GM19025 (cell line): ENCODE data around the gene SIX6.
"Not testable (repeated sequence)": the region's sequence is repeated elsewhere in the genome, so short reads cannot be mapped to it uniquely, and the experiment has no call there.

ENCODE experiments used
- ATAC-seq: cut with Tn5 transposase; IDR thresholded peaks from one replicate; pipeline ENCODE4 v1.9.1; 2021; ENCODE audit warnings: mild to moderate bottlenecking, low read depth, moderate library complexity; ENCODE audit not compliant: unreplicated experiment

SIX6 gene

DNA sequence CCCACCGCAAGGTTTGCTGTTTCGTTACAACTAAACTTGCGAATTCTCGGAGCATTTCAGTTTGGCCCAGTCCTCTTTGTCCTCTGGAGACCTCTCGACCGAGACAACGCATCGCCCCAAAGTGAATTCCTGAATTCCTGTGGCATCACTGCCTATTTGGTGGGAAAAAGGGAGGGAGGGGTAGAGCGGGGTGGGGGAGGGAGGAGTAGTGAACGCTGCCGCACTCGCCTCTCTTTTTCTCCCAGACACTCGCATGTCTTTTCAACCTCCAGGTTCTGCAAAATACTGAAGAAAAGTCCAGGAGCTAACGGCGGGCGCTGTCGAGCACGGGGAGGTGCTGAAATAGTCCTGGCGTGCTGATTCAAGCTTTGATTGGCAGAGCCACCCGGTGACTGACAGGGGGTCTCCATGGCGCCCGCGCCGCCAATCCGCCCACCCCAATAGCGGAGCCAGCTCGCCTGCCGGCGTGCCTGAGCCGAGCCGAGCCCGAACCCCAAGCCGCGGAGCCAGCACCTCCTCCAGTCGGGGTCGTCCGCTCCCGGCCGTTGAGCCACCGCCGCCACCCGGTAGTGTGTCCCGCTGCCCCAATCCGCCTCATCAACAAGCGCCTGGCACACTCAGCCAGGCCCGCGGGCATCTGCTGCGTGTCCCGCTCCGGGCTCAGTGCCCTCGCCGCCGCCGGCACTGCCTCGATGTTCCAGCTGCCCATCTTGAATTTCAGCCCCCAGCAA is at the start of gene SIX6:
Gene SIX6, plus strand, starts transcription at position 440 of the 731 bp plus-strand sequence. Its CDS starts 253 bp downstream, at position 693.
- ATAC-seq: no peak

GRCh38 chr14:60480248-60480647 is 28.7 kb upstream of the SIX6 start:
- not testable (repeated sequence) for ATAC-seq

DNA sequence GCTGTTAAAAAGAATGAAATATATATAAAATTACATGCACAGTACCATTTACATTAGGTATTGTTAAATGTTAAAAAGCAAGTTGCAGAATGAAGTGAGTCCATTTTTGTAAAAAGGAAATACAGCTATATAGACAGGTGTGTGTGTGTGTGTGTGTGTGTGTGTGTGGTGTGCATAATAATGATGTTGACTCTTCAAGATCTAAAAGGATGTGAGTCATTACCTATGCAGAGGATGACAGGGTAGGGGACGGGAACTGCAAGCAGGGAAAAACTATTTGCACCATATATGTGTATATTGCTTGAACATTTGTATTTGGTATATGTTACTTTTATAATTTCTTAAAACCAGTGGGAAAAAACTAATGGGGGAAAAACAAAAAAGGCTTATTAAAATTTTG is 26.2 kb upstream of the SIX6 start:
- no peak for ATAC-seq

DNA sequence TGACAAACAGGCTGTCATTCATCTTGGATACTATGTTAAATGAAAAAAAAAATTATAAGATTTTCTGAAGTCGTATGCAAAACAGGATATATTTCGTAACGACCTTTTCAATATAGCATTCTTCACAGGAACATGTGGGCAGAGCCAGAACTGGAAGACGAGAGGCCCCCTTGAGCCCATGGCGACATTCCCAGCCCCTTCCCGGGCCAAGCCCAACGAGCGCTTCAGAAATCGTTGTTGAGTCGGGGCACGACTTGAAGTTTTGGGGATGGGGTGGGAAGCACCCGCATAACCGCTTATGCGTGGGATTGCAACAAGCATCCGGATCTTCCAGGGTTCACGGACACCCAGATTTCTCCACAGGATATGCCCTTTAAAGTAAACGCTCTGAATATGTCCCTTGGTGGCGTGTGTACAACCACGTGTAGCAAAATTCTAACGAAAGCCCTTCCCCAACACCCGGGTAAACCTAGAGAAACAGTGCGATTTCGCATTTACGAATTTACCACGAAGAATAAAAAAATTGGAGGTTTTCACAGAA is 23.8 kb upstream of the SIX6 start:
- no peak for ATAC-seq

- no peak for ATAC-seq
Measured at GRCh38 chr14:60485598-60486251, 23.2 kb upstream of the SIX6 start, which contains the start of gene C14orf39. Gene C14orf39, minus strand, starts transcription at chr14:60486063. Its CDS starts 985 bp downstream, at chr14:60485078.

DNA sequence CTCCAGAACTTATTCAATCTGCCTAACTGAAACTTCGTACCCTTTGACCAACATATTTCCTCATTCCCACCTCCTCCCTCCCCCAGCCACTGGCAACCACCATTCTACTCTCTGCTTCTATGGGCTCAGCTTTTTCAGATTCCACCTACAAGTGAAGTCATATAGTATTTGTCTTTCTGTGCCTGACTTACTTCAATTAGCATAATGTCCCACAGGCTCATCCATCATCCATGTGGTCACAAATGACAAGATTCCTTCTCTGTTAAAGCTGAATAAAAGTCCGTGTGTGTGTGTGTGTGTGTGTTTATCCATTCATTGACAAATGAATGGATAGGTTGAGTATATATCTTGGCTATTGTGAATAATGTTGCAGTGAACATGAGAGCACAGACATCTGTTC is 21.7 kb upstream of the SIX6 start:
- no peak for ATAC-seq

DNA sequence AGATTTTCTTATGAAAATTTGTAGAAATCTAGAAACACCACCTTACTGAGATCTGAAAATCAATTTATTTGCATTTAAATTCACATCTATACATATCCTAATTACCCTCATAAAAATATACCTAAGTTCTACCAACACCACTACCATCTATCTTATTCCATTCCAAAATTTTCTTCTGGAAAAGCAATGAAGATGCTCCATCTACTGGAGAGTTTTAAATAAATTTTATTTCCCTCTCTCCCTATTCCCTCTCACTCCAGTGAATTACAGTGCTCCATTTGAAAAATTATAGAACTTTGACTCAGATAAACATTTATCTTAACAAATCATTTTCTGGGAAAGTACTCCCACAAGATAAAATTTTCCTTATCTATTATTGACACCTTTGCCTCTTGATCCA is 20.8 kb upstream of the SIX6 start:
- no peak for ATAC-seq

DNA sequence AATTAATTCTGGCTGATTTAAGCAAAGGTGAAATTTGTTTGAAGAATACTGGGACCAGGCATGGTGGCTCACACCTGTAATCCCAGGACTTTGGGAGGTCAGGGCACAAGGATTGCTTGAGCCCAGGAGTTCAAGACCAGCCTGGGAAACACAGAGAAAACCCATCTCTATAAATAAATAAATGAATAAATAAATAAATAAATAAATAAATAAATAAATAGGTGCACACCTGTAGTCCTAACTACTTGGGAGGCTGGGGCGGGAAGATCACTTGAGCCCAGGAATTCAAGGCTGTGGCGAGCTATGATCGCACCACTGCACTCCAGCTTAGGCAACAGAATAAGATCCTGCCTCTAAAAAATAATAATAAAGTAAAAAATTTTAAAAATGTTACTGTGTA is 18.7 kb upstream of the SIX6 start:
- no peak for ATAC-seq

DNA sequence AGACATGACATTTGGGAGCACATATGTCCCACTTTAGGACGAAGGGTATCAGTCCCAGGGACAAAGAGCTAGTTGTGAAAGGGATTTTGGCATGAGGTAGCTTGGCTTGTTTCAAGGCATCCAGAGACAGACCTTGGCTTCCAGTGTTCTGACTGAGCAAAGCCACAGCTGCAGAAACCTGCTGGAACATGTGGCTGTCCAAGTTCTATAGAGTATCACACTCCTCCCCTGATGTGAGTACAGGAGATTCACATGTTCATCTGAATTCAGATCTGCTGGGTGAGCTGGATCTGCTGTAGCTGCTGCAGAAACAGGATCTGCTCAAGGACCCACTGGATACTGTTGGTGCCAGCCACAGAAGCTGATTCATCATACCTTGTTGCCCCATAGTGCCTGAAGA is 13.0 kb upstream of the SIX6 start:
- ATAC-seq: no peak

DNA sequence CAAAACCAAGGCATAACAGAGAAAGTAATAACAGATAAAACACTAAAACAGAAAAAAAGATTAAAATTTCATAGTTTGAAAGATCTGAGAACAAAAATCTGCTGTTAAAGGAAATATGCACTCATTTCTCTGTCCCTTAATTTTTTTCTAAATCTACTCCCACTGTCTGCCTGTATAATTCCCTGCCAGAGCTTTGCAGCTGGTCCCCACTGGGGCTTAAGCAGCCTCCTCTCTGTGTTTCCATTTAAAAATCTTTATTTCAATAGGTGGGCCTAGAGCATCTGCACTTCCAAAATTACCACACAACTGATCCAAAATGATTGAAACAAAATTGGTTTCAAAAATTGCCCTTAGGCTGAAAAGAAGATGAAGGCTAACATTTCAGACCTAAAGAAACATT is 6.4 kb upstream of the SIX6 start:
- ATAC-seq: no peak

DNA sequence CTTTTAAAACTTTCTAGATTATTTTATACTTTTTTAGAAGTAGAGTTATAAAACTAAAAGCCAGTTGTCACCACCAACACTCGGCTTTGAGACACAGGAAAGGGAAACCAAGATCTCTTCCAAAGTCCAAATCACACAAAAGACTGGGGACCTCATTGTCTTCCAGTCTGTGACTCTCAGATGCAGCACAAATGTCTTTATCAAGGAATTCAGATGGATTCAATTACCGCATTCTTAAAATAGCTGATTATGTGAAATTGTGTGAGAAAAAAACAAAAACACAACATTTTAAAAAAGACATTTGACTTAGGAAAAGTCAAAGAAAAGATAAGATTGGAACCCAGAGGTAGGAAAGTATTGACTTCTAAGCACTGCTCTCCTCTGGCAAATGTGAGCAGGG is 3.5 kb upstream of the SIX6 start:
- ATAC-seq: no peak

DNA sequence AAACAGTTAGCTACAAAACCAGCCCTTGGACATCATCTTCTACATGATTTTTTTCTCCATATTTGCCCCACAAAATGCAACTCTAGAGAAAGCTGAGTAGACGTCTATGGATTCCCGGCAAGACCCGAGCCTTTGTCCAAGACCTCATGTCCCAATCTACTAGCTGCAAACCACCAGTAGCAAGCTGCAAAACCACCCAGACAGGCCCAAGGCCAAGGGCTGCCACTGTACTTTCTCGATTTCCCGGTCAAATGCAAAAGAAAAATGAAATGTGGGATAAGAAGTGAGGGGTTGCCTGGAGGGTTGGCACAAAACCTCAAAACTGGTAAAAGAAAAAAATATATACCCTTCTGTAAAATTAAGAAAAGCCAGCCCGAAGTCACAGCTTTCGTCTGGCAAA is 2.9 kb upstream of the SIX6 start:
- no peak for ATAC-seq

- no peak for ATAC-seq
Measured at GRCh38 chr14:60506462-60506984, 2.4 kb upstream of the SIX6 start.

GRCh38 chr14:60506985-60507829 is 1.7 kb upstream of the SIX6 start:
- ATAC-seq: no peak

- no peak for ATAC-seq
Measured at GRCh38 chr14:60508363-60508706, 611 bp upstream of the SIX6 start.

- ATAC-seq: no peak
Measured at GRCh38 chr14:60509438-60510253, 700 bp downstream of the SIX6 start.

- no peak for ATAC-seq
Measured at GRCh38 chr14:60510254-60510950, 1.5 kb downstream of the SIX6 start.

- no peak for ATAC-seq
Measured at GRCh38 chr14:60510951-60511599, 2.1 kb downstream of the SIX6 start.

DNA sequence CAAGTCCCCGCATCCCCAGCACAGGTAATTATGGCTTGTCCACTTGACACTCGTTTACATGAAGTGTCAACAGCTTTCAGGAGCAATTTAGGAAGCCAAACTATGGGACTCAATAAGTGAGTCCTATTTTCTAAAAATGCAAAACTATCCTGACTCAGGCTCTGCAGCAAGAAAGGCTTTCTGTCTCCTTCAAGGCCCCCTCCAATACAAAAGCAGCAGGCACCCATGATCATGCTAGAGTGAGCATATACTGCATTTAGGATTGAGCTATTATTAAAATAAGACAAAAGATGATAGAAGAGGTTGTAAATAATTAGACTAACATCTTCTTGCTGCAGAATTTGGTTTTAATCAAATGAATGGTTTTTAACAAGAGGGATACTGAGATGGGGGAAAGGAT is 3.2 kb downstream of the SIX6 start:
- no peak for ATAC-seq
